HL-60 (cell line): ENCODE results near the gene STPG2.

Experiments used
- DNase-seq, 2 experiments: peaks; one replicate each; pipeline ENCODE4 v3.0.0-alpha.2; 2010 to 2020; ENCODE audit warnings: low read depth in 1 of 2, low spot score in 1 of 2
- H3K27ac ChIP-seq: fragments of 250-450 bp; sonication (Bioruptor Pico); replicated peaks from 2 replicates; pipeline ENCODE4 v1.5.1; 2020; ENCODE audit warnings: mild to moderate bottlenecking, moderate library complexity
- H3K27me3 ChIP-seq: fragments of 250-450 bp; sonication (Bioruptor Pico); 2 replicates; pipeline ENCODE4 v1.5.1; 2021; ENCODE audit warnings: mild to moderate bottlenecking, moderate library complexity; ENCODE audit not compliant: insufficient read depth, poor library complexity, severe bottlenecking
- H3K4me3 ChIP-seq: replicated peaks from 2 replicates; pipeline ENCODE4 v1.5.1; 2011; ENCODE audit warnings: mild to moderate bottlenecking, control low read depth, low read length; ENCODE audit not compliant: insufficient read depth
- CTCF ChIP-seq: IDR thresholded peaks from one replicate; pipeline ENCODE4 v1.5.1; 2011; ENCODE audit warnings: low read length, control low read depth, inconsistent platforms; ENCODE audit not compliant: insufficient read depth
- GABPA ChIP-seq: IDR thresholded peaks from 2 replicates; pipeline ENCODE4 v1.6.1; 2012; ENCODE audit warnings: low read depth
- POLR2AphosphoS5 ChIP-seq: IDR thresholded peaks from 2 replicates; pipeline ENCODE4 v1.6.1; 2012; ENCODE audit warnings: low read depth
- REST ChIP-seq: IDR thresholded peaks from 2 replicates; pipeline ENCODE4 v1.6.1; 2012; ENCODE audit warnings: low read depth; ENCODE audit not compliant: insufficient replicate concordance
- SPI1 ChIP-seq: IDR thresholded peaks from 2 replicates; pipeline ENCODE4 v1.6.1; 2012; ENCODE audit warnings: low read depth, mild to moderate bottlenecking, borderline replicate concordance

Gene STPG2

GRCh38 chr4:98110929-98111328 is 32.3 kb downstream of the STPG2 start:
- H3K27me3 ChIP-seq = no peaks in the 10 kb centered on the region
- TF ChIP-seq SPI1 (no peak), REST (no peak), POLR2AphosphoS5 (no peak), GABPA (no peak), CTCF (no peak)
- H3K27ac ChIP-seq = no peak overlapping the region
- H3K4me3 ChIP-seq = no peak overlapping the region
- DNase-seq = no peak

DNA sequence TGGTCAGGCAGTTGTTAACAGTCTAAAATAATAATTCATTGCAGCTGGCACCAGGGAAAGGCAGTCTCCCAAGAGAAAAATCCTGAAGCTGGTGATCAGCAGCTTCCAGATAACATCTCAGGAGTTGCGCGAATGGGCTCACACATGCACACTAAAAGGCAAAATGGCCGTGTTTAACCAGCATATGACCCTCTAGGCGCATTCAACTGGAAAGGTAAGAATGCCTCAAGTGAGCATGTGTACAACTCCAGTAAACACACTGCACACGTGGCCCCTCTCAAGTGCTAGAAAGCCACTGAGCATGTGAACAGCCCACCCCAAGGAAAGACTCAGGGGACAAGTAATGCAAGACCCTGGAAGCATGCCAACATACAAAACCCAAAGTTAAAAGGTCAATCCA is 33.1 kb downstream of the STPG2 start:
- no peak for TF ChIP-seq POLR2AphosphoS5
- TF ChIP-seq SPI1 = no peak
- no peak for TF ChIP-seq GABPA
- no peak for TF ChIP-seq REST
- no peak for TF ChIP-seq CTCF
- Histone ChIP-seq H3K27ac (no peak overlapping the region), H3K4me3 (no peak overlapping the region), H3K27me3 (no peaks in the 10 kb centered on the region)
- no peak for DNase-seq

DNA sequence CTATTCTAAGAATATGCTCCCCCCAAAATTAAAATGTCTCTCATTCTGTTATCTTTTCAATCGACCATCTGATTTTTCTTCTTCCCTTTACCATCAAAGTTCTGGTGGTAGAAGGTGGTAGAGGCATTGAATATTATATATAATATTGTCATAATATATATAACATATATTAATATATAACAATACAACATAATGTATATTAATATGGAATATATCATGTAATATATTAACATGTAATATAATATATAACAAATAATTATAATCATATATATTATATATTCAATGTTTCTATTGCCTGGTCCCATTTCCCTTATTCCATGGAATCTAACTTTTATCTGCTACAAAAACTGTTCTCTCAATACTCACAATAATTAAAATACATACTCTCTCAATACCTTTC is 40.6 kb downstream of the STPG2 start:
- Histone ChIP-seq H3K27me3 (no peaks in the 10 kb centered on the region), H3K27ac (no peak overlapping the region), H3K4me3 (no peak overlapping the region)
- no peak for DNase-seq
- TF ChIP-seq POLR2AphosphoS5 (no peak), GABPA (no peak), SPI1 (no peak), CTCF (no peak), REST (no peak)
